HG03521 (cell line): ENCODE data around the gene NAV2.
A peak's percentile ranks its signal among the peaks of the same experiment; 100 is the strongest.

Source experiments
- ATAC-seq: cut with Tn5 transposase; IDR thresholded peaks from one replicate; pipeline ENCODE4 v1.9.1; 2021; ENCODE audit warnings: mild to moderate bottlenecking, moderate library complexity; ENCODE audit not compliant: unreplicated experiment

Gene NAV2

DNA sequence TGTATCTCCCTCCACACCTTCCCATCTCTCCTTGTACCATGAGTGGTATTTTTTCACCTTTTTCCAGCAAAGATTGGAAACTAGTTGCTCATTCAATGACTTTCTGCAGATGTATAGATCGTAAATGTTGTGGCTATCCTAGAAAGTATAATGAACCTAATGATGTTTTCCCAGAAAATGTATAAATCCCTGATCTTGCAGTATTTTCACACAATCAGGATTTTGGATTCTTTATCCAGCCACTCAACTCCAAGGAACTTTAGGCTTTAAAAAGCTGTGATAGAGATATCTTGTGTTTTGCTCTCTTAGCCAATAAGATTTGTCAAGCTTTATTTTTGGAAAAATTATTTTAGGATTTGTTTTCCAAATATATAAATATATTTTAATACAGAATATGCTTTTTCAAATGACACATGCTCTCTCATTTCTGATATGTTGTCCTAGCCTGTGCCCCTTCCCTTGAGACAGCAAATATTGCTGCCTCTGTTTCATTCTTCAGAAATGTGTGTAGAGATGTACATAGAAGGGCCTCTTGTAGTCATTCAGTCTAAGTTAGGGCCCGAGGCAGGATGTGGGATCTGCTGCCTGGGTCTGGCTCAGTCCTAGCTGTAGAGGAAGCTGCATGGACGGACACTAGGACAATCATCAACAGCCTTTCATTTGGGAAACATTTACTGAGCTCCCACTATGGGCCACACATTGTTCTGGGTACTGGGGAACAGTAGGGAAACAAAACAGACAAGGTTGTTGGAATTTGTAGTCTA lies 62.4 kb downstream of the NAV2 start:
- no peak for ATAC-seq

DNA sequence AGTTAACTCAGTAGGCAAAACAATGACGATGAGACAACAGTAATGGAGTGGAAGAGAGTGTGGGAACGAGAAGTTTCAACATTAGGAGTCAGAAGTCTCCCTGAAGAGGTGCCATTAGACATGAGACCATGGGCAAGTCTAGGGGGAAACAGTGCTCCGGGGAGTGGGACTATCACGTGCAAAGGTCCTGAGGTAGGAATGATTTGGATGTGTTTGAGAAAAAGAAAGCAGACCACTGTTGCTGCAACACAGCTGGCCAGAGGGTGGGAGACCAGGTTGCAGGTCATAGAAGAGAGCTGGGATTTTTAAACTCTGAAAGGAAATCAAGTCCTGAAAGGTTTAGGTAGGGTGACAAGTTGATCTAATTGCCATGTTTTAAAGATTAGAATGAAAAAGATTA lies 63.0 kb downstream of the NAV2 start:
- no peak for ATAC-seq

DNA sequence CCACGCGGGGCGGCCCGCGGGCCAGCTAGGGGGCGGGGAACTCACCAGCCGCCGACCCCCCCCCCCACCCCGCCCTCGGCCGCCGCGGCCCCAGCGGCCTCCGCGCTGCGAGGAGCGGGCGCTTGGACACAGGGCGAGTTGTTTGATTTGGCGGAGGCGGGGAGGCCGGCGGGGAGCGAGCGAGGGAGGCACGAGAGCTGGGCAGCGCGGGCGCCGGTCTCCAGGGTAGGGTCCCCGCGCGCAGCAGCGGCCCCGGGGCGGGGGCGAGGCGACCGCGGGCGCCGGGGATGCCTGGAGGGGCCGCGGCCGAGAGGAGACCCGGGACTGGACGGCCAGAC lies 64.4 kb downstream of the NAV2 start:
- ATAC-seq, result no peak

DNA sequence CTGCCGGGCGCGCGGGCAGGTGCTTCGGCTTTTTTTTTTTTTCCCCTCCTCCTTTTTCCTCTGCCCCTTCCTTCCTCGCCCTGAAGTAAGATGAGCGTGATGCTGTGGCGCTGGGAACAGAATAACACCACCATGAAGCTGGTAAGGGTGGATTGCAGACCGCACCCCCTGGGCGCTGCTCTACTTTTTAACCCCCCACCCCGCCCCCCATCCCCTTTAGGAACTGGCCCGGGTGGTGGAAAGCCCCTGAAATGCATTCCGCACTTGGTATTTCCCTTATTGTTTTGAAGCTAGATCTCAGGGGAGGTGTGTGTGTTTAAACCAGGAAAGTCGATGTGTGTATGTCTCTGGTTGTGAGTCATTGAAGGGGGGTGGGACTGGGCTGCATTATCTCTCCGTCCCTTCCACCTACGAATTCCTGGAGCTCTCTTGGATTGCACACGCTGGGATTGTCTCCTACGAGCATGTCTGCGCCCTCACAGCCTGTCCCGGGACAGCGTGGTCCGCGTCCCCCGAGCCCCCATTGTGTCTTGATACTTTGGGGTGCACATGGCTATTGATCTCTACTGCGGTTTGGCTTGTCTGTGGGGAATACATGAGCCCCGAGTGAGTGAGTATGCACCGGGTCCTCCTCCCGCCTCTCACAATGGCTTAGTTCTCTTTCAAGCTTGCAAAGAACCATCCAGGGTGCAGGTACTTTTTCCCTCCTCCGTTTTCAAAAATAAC lies 64.9 kb downstream of the NAV2 start:
- ATAC-seq, result peak; percentile 63

DNA sequence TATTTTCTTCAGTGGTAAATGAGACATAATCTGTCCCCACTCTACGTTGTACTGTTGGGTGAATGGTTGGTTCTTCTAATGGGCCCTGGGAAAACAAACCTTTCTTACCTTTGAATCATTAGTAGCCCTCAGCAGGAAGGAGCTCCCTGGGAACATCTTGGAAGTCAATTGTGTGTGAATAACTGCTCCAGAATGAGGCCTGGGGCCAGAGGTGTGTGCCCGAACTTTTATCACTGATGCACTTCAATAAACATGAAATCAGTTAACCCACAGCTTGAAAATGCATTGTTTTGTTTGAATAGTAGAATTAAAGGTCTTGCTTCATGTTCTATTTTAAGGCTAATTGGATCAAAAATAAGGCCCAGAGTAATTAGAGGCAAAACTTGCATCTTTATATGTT lies 67.1 kb downstream of the NAV2 start:
- ATAC-seq, result no peak

DNA sequence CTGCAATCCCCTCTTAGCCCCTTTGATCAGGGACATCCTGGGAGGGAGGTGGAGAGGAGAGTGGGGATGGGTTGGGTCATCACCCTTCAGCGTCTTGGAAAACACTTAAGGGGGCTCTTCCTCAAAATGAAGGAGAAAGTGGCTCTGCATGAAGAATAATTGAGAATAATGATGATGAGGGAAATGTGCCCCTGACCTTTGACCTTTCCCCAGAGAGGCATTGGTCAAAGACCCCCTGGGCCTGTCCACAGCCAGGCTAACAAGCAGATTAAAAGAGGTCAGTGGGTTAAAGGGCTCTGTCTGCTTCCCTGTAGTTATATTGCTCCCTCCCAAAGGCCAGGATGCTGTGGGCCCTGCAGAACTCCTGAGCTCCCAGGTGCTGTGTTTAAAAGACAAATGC lies 68.7 kb downstream of the NAV2 start:
- no peak for ATAC-seq

DNA sequence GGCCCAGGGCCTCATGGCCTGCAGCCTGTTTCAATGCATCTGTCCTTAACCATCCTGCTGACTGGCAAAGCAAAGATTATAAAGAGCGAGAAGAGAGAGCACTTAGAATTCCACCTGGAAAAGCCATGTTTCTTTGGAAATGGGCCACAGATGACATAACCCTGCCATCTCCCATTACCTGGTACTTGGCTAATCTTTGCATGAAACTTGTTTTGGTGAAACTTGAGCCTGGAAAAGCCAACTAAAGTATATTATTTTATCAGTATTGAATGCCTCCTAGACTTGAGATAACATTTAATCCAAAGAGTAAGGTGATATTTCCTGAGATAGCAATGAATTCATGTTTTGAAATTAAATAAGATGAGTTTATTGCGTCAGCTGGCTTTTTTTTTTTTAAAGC lies 72.6 kb downstream of the NAV2 start:
- no peak for ATAC-seq

DNA sequence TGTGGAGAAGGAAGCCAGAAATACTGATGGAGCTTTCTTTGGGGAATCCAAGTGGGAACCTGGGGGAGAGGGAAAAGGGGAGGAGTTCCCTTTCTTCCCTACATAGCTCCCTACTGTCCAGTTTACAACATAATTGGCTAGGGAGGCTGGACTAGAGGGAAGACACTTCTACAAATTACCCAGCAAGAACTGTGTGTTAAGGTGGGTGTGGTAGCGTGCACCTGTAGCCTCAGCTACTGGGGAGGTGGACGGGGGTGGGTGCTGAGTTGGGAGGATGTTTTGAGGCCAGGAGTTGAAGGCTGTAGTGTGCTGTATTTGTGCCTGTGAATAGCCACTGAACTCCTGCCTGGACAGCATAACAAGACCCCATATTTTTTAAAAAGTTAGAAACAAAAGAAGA lies 74.0 kb downstream of the NAV2 start:
- ATAC-seq, result no peak

DNA sequence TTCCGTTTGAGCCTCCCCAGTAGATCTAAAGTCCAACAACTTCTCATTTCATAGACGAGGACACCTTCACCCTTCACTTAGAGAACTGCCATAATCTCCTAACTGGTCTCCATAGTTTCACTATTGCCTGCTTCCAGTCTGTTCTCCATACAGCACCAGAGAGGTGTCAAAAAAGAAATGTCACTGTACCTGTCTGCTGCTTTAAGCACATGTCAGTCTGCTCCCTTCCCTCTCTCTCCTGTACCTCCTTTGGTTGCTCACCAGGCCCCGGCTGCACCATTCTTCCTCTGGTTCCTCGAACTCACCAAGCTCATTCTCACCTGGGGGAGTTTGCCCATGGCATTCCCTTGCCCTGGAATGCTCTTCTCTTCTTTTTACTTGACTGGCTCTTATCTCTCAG lies 75.8 kb downstream of the NAV2 start:
- ATAC-seq, result no peak

DNA sequence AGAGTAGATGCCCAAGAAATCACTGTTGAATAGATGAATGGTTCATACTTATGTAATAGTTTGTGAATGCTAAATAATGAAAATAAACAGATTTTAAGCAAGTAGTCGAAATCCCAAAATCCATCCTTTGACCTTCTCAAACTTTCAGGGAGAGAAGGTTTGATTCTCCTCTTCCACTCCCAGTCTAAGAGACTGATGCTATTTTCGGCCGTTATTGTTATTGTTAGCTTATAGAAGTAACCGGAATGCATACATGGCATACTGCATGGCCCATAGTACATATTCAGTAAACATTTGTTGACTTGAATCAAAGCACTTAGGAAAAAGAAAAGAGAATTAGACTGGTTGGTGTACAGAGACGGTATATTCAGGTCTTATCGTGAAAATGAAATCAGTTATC lies 76.6 kb downstream of the NAV2 start:
- no peak for ATAC-seq

DNA sequence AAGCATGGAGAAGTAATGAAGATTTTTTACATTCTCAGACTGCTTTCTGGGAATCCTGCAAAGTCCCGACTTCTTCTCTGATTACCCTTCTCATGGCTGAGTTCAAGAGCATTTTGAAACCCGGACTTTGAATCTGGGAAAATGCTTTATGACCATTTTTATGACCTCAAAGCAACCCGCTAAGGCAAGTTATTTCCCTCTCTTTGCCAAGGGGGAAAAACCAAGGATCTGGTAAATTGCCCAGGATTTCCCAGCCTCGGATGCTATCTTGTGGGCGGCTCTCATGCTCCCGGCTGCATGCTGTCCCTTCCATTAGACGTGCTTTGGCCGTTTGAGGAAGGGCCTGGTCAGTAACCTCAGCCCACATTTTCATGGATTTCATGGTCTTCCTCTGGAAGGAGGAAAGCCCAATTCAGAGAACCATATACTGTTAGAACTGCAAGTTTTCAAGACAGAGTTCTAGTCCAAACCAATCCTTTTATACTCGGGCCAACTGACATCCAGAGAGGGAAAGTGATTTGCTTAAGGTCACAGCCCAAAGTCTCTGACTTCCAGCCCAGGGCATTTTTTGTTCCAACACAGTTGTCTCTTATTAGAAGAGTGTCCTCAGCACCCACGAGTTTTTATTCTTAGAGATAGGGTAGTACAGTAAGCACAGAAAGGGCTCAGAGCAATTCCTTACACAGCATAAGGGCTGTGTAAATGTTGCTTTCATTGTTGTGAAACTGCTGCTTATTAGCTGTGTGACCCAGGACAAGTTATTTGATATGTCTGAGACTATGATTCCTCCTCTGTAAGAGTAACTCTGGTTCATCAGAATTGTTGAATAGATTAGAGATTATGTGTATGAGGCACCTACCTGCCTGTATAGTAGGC lies 77.4 kb downstream of the NAV2 start:
- ATAC-seq, result no peak

DNA sequence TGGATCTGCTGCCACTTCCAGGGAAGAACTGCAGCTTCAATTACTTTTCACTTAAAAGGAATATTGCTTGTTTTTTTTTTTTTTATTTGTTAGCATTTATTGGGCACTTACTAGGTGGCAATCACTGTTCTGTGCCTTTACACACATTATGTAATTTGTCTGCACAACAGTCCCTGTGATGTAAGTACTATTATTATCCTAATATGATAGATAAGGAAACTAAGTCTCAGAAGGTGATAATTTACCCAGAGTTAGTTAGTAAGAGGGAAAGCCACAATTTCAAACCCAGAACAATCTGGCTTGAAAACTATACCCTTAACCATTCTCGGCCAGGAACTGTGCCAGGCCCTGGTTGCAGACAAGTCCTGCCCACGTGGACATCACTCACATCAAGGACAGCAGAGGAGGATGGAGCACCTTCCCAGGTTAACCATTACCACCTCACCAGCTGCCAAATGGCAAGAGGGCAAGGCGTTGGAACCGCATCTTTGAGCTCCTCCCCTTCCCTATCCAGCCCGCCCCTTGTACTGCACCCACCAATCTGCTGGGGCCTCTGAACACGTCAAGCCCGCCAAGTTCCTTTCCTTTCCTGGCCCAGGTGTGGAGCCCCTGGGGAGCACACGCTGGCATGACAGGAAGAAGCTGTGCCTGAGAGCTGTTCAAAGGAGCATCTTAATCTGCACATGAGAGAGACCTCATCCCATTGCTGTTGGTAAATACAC lies 78.4 kb downstream of the NAV2 start:
- ATAC-seq, result peak; percentile 80

DNA sequence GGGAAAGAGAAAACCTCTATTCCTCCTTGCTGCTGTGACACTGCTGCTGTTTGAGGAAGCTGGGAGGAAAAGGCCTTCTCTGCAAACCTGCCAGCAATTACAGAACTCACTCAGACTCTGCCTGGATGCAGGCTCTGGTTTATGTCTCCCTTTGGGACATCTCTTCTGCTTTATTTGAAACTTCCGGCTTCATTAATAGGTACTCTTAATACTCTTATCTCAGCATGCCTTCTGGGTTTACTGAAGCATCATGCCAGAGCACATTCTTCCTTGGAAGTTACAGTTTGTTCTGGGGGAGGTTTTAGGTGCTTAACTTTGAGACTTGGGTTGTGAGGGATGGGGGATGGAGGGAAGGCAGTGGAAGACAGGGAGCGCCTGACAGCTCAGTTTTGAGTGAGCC lies 79.9 kb downstream of the NAV2 start:
- no peak for ATAC-seq

DNA sequence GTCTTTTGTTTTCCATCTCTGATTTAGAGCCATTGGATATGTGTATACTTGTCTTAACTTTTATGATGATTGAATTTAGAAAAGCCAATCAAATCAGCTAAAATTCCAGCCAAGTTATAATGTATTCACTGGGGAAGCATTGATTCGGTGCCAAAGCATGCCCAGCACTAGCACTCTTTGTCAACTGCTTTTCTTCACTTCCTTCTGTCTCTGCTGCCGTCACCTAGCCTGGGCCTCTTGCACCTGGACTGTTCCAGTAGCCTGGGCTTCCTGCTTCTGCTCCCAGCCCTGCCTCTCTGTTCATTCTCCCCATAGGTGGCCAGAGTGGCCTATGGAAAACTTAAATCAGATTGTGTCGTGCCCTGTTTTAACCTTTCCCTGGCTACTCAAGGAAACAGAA lies 80.7 kb downstream of the NAV2 start:
- no peak for ATAC-seq

DNA sequence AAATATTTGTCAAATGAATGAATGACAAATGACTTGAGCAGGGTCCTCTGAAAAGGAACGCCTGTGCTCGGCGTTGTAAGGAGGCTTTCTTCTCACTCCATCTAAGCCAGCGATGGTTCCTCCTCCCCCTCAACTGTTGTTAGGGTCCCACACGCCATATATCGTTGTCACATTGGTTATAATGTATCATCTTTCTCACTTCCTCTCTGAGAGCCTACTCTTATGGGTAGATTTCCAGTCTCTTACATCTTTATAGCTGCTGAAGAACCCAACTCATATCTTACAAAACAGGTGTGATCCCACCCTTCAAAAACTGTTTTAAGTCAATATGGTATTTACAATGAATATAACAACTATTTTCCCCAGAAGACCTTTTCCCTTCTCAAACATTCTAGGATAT lies 81.5 kb downstream of the NAV2 start:
- ATAC-seq, result no peak

DNA sequence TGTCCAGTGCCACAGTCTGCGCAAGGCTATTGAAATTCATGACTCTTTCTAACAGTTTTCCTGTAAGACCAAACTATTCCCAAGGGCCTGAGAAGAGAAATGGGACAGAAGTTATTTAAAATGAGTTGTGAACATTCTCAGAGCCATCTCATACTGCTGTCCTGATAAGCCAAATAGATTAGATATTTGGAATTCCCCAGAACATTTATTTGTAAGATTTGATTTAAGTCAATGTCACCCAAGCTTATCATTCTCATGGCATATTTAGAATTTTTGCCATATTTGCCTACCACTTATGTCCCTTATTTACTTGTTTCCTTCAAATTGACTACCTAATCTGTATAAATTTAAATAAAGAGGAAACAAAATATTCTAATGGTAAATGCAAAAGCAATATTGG lies 82.4 kb downstream of the NAV2 start:
- ATAC-seq, result no peak

DNA sequence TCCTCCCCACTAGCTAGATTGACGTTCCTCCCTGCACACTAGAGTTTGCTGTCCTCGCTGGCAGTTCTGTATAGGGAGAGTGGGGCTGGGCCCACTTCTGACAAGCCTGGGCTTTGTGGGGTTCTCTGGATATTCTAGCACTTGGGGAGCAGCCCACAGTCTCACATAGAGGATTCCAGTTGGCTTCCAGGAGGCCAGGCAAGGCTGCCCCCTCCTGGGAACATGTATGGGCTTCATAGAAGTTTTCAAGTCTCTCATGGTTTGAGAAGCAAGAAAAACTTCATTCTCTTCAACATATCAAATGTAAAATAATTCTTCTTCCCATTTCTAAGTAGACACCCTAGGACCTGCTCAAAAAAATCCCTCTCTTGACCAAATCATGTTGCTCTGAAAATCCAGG lies 87.5 kb downstream of the NAV2 start:
- ATAC-seq, result no peak

DNA sequence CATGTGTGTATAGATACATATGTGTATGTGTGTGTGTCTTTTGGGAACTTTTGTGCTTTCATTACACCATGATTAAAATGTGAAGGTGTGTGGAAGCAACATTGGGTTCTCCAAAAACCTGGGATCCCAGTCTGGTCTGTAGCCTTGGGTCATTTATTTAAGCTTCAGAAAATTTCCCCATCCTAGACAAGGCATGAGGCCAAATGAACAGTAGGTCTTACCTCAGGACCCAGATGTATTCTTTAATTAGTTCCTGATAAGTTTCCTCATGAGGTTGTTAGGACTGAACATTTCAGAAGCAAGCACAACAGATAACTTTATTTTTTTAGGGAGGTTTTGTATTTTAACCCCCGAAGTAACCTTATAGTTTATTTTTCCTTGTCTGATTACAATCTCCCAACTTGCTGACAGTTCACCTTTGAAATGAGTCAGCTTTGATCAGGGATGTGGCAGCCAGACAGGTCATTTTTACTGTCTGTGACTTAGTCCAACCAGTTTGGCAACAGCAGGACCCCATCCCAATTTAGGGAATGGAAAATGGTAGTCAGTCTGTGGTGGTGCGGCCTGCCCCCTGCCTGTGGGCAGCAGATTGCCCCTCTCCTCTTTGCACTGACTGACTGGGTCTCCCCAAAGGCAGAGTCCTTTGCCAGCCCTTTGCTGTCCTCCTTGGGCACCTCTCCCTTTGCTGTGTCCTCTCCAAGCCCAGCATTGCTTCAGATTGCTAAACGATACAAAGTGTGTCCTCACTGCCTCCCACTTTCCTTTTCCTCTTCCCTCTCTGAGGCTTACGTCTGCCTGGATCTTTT lies 88.3 kb downstream of the NAV2 start:
- no peak for ATAC-seq

DNA sequence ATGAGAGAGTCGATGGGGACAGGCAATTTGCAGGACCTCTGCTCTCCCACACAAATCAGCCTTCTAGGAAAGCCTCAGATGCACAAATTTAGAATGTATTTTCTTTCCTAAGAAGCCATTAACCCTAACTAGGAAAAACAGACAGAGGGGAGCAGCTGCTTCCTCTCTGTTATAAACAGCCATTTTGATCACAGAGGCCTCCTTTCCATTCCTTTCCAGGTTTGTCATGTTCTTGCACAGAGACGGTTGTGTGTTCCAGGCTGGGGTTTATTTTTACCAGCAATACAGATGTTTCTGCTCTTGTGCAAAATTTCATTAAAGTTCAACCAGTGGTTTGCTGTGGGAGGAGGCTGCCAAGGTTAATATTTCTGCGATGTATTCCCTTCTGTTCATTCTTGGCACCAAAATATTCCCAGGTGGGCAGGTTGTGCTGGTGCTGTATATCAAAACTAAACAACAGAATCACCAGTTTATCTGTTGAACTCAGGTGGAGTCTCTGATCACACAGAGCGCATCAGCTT lies 90.2 kb downstream of the NAV2 start:
- ATAC-seq, result no peak

DNA sequence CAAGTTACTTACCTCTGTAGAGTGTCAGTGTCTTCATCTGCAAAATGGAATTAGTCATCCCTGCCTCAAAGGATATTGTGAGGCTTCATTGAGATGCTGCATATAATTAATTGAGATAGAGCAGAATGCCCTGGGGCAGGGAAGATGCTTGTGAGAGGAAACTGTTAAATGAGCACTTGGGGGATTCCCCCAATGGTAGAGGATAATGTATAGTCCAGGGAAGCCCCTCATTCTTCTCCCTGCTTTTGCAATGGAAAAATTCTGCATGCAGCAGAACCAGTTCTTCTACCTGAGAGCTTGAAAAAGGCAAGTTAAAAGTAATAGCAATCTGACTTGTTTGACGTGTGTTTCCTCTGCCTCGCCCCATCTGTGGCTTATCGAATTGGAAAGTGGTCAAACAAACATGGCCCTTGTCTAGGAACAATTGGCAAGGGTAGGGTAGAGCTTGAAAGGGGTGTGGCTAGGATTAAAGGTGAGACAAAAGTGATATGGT lies 90.9 kb downstream of the NAV2 start:
- no peak for ATAC-seq
